A549 (cell line): ENCODE measurements around the gene LRP4. TPM values are rescaled to one million over a fixed set of nuclear protein-coding genes. Genes with fewer than 3 reads are reported as not detected.

Experiments
- ATAC-seq, 2 experiments: fragments of 200-7000 bp in 1 of 2; fragments of >200 bp in 1 of 2; cut with Nextera tagmentation in 1 of 2; cut with Tn5 transposase in 1 of 2; 3 replicates each; pipeline versions ENCODE4 v1.8.0 to v1.9.1; 2018 to 2020; ENCODE audit warnings: mild to moderate bottlenecking in 1 of 2, moderate library complexity in 1 of 2
- CTCF ChIA-PET: fragments of 300-600 bp; sonication (Branson Sonifier 250); formaldehyde crosslinking; extraction: SDS; loops from one replicate; lab custom pipeline; 2021; ENCODE audit warnings: antibody characterized with exemption, inconsistent platforms; lab: Yijun Ruan, JAX
- POLR2A ChIA-PET: fragments of 350-600 bp; formaldehyde crosslinking; extraction: SDS; loops from one replicate; lab custom pipeline; 2021; ENCODE audit warnings: antibody characterized with exemption, inconsistent platforms; lab: Yijun Ruan, JAX
- DNase-seq, 2 experiments: peaks; one replicate each; pipeline versions ENCODE4 v3.0.0 to v3.0.0-alpha.2; 2011 to 2016; ENCODE audit warnings: low read depth in 1 of 2, low spot score in 1 of 2
- FAIRE-seq: peaks from 2 replicates; lab custom pipeline; 2011; peaks lifted over from hg19 to GRCh38; lab: Jason Lieb, UNC
- H3K27ac ChIP-seq, 2 experiments: fragments of >200 bp; sonication (Bioruptor Twin); formaldehyde crosslinking; 3 replicates each; pipeline ENCODE4 v1.5.1; 2016 to 2017
- H3K4me1 ChIP-seq: fragments of >200 bp; sonication (Bioruptor Twin); formaldehyde crosslinking; 3 replicates; pipeline ENCODE4 v1.6.1; 2016
- H3K4me2 ChIP-seq: fragments of >200 bp; sonication (Bioruptor Twin); formaldehyde crosslinking; 3 replicates; pipeline ENCODE4 v1.6.1; 2016
- H3K4me3 ChIP-seq: fragments of >200 bp; sonication (Bioruptor Twin); formaldehyde crosslinking; 3 replicates; pipeline ENCODE4 v1.5.1; 2016
- H3K9me3 ChIP-seq: fragments of >200 bp; sonication (Bioruptor Twin); formaldehyde crosslinking; 3 replicates; pipeline ENCODE4 v1.6.1; 2016
- CBX8 ChIP-seq: fragments of 200-600 bp; sonication (generic); IDR thresholded peaks from 2 replicates; pipeline ENCODE4 v1.6.1; 2016
- EP300 ChIP-seq, 2 experiments: fragments of >200 bp; sonication (Bioruptor Twin); formaldehyde crosslinking; IDR thresholded peaks; 2 replicates in 1 of 2; 3 replicates in 1 of 2; pipeline ENCODE4 v1.6.1; 2016 to 2017
- FOSB ChIP-seq: fragments of 250-450 bp; sonication (Bioruptor Pico); IDR thresholded peaks from 2 replicates; pipeline ENCODE4 v1.5.0; 2020; ENCODE audit warnings: mild to moderate bottlenecking, moderate library complexity
- GATA3 ChIP-seq: IDR thresholded peaks from 2 replicates; pipeline ENCODE4 v1.6.1; 2012; ENCODE audit warnings: borderline replicate concordance
- HOXB13 ChIP-seq: fragments of 250-450 bp; sonication (Bioruptor Pico); IDR thresholded peaks from 2 replicates; pipeline ENCODE4 v1.5.0; 2020; ENCODE audit warnings: low read depth, mild to moderate bottlenecking, moderate library complexity
- KDM1A ChIP-seq: fragments of 200-600 bp; sonication (generic); IDR thresholded peaks from 2 replicates; pipeline ENCODE4 v1.6.1; 2016; ENCODE audit warnings: low read depth, mild to moderate bottlenecking
- KDM5A ChIP-seq: fragments of 200-600 bp; sonication (generic); IDR thresholded peaks from 2 replicates; pipeline ENCODE4 v1.6.1; 2016; ENCODE audit warnings: antibody characterized with exemption, mild to moderate bottlenecking
- MAFK ChIP-seq: fragments of 450-650 bp; IDR thresholded peaks from 2 replicates; pipeline ENCODE4 v1.6.1; 2014; ENCODE audit not compliant: partially characterized antibody
- NPAS2 ChIP-seq: fragments of 250-450 bp; sonication (Bioruptor Pico); IDR thresholded peaks from 2 replicates; pipeline ENCODE4 v1.8.0; 2022; ENCODE audit warnings: mild to moderate bottlenecking, moderate library complexity, borderline replicate concordance
- PHF8 ChIP-seq: fragments of 200-600 bp; sonication (generic); IDR thresholded peaks from 2 replicates; pipeline ENCODE4 v1.6.1; 2016; ENCODE audit warnings: low read depth, mild to moderate bottlenecking, antibody characterized with exemption, moderate library complexity, borderline replicate concordance
- POLR2AphosphoS2 ChIP-seq: conservative IDR thresholded peaks from 2 replicates; pipeline ENCODE4 v1.6.1; 2012; ENCODE audit warnings: low read length, improper control_type of control experiment, inconsistent platforms
- RARB ChIP-seq: fragments of 250-450 bp; sonication (Bioruptor Pico); IDR thresholded peaks from 2 replicates; pipeline ENCODE4 v1.8.0; 2021; ENCODE audit warnings: mild to moderate bottlenecking, moderate library complexity
- RCOR1 ChIP-seq: fragments of 150-350 bp; IDR thresholded peaks from 2 replicates; pipeline ENCODE4 v1.6.1; 2014; ENCODE audit warnings: antibody characterized with exemption, low read length, low read depth
- RFX5 ChIP-seq: fragments of 450-650 bp; IDR thresholded peaks from 2 replicates; pipeline ENCODE4 v1.7.1; 2014; ENCODE audit warnings: antibody characterized with exemption, mild to moderate bottlenecking, moderate library complexity
- SMC3 ChIP-seq: fragments of >200 bp; sonication (Bioruptor Twin); formaldehyde crosslinking; IDR thresholded peaks from 3 replicates; pipeline ENCODE4 v1.6.1; 2018; ENCODE audit warnings: inconsistent platforms
- TFCP2L1 ChIP-seq: fragments of 250-450 bp; sonication (Bioruptor Pico); IDR thresholded peaks from 2 replicates; pipeline ENCODE4 v1.5.0; 2021; ENCODE audit warnings: mild to moderate bottlenecking
- ZC3H11A ChIP-seq: fragments of 450-650 bp; IDR thresholded peaks from 2 replicates; pipeline ENCODE4 v1.6.1; 2014; ENCODE audit warnings: antibody characterized with exemption, mild to moderate bottlenecking
- ZFP36 ChIP-seq: fragments of 450-650 bp; IDR thresholded peaks from 2 replicates; pipeline ENCODE4 v1.6.1; 2014; ENCODE audit warnings: borderline replicate concordance; ENCODE audit not compliant: partially characterized antibody
- ZNF302 ChIP-seq: fragments of 250-450 bp; sonication (Bioruptor Pico); IDR thresholded peaks from 2 replicates; pipeline ENCODE4 v1.9.0; 2021; ENCODE audit warnings: inconsistent platforms, mild to moderate bottlenecking, moderate library complexity
- whole genome bisulfite sequencing: methylation state at CpG from one replicate; pipeline ENCODE4 v1.1.6; 2017; ENCODE audit errors: missing lambda C conversion rate; 5-methylcytosine and 5-hydroxymethylcytosine counted together
- polyA plus RNA-seq, 4 experiments: library from polyadenylated mRNA; depleted of rRNA in 3 of 4; stranded (reverse); fragments of >200 nt; fragmentation: RNase III in 1 of 4; extraction: RNeasy Plus Mini Kit Qiagen cat#74134 plus additional on column Dnase treatment in 1 of 4; gene quantifications; 2 replicates in 3 of 4; 3 replicates in 1 of 4; pipeline ENCODE4 v1.2.3, GENCODE V29; 2011 to 2017
- TF ChIP-seq, protein P1 (sequence below): IDR thresholded peaks from 2 replicates; pipeline ENCODE4 v1.6.1; 2012; ENCODE audit warnings: low read depth, borderline replicate concordance
- TF ChIP-seq, protein P2 (sequence below): fragments of 450-650 bp; IDR thresholded peaks from 2 replicates; pipeline ENCODE4 v1.6.1; 2014; ENCODE audit warnings: antibody characterized with exemption
- TF ChIP-seq, protein P3 (sequence below): fragments of 200-600 bp; sonication (generic); IDR thresholded peaks from 2 replicates; pipeline ENCODE4 v1.6.1; 2016; ENCODE audit warnings: antibody characterized with exemption, mild to moderate bottlenecking, moderate library complexity
- TF ChIP-seq, protein P4 (sequence below): fragments of 250-450 bp; sonication (Bioruptor Pico); IDR thresholded peaks from 2 replicates; pipeline ENCODE4 v1.5.0; 2021; ENCODE audit warnings: mild to moderate bottlenecking, moderate library complexity, borderline replicate concordance
- TF ChIP-seq, protein P5 (sequence below): fragments of >200 bp; sonication (Bioruptor Twin); formaldehyde crosslinking; IDR thresholded peaks from 3 replicates; pipeline ENCODE4 v1.5.1; 2016
- TF ChIP-seq, protein P6 (sequence below): IDR thresholded peaks from 2 replicates; pipeline ENCODE4 v1.6.1; 2012

The LRP4 gene
- polyA plus RNA-seq, 2 of the 4 experiments (the other 2 are of a cell fraction), result 4.0 to 6.4 TPM

DNA sequence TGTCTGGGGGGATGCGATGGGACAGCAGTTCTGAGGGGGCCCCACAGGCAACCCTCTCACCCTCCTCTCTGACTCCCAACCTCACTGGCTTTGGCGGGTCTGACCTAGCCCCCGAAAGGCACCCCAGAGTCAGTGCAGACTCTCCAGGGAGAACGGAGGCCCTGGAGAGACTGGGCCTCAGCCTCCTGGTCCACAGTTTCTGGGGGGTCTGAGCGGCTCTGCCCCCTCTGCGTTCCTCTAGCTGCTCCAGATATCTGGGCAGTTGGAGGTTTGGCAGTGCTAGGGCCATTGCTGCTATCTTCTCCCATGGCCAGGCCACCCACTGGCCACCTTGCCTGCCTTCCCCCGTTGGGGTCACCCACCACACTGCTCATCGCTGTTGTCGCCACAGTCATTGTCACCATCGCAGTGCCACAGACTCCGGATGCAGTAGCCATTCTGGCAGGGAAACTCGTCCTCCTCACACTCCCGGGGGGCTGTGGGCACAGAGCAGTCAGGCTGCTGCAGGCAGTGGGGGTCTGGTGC lies 18.8 kb downstream of the LRP4 start:
- no peaks in the 10 kb centered on the region for H3K4me1 ChIP-seq
- ATAC-seq (no peak), DNase-seq (no peak), FAIRE-seq (no peak)
- no peak overlapping the region for H3K4me3 ChIP-seq
- POLR2A ChIA-PET, result no interaction called here
- no peak overlapping the region for H3K4me2 ChIP-seq
- TF ChIP-seq HOXB13 (CRISPR knock-in tag) (no peak), RFX5 (no peak), ZFP36 (no peak), CBX8 (no peak), EP300 (IDR thresholded peaks at IDR 0.05) (no peak), ZC3H11A (no peak), TFCP2L1 (CRISPR knock-in tag) (no peak), KDM1A (no peak)
- TF ChIP-seq, protein P1, sequence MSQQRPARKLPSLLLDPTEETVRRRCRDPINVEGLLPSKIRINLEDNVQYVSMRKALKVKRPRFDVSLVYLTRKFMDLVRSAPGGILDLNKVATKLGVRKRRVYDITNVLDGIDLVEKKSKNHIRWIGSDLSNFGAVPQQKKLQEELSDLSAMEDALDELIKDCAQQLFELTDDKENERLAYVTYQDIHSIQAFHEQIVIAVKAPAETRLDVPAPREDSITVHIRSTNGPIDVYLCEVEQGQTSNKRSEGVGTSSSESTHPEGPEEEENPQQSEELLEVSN, result no peak
- TF ChIP-seq, protein P2, sequence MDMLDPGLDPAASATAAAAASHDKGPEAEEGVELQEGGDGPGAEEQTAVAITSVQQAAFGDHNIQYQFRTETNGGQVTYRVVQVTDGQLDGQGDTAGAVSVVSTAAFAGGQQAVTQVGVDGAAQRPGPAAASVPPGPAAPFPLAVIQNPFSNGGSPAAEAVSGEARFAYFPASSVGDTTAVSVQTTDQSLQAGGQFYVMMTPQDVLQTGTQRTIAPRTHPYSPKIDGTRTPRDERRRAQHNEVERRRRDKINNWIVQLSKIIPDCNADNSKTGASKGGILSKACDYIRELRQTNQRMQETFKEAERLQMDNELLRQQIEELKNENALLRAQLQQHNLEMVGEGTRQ, result no peak
- CTCF ChIA-PET, result interaction anchor here (1.0 to 2.6 kb wide), 3 partner anchors 17 to 261 kb away, joined by 3 to 12 read pairs (median 8); no protein-coding TSS in a partner anchor
- 87% methylated on average over 8 of the region's 13 CpGs for whole genome bisulfite sequencing
- no peaks in the 10 kb centered on the region for H3K9me3 ChIP-seq
- no peak overlapping the region for H3K27ac ChIP-seq

DNA sequence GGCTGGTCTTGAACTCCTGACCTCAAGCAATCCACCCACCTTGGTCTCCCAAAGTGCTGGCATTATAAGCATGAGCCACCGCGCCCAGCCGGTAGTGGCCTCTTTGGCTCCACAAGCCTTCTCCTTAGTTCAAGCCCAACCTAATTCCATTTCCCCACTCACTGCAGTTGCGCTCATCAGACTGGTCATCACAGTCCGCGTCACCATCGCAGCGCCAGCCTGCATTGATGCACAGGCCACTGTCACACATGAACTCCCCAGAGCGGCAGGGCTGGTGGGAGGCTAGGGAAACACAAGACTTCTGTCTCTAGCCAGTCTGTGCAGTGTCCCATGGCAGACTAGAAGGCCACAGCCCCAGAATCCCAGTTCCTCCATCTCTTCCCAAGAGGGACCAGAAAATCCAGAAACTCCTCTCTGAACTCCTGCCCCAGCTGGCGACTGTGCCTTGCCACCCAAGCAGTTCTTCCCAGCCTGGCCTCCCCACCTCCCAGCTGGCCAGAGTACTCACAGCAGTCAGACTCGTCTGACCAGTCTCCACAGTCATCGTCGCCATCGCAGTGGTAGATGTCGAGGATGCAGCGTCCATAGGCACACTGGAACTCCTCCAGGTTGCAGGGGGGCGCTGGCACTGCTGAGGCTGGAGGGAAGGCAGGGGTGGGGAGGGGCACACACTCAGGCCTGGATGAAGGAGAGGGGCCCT lies 19.8 kb downstream of the LRP4 start:
- FAIRE-seq (no peak), DNase-seq (no peak), ATAC-seq (no peak)
- Histone ChIP-seq H3K27ac (no peak overlapping the region), H3K4me1 (no peaks in the 10 kb centered on the region), H3K4me2 (no peak overlapping the region), H3K9me3 (no peaks in the 10 kb centered on the region), H3K4me3 (no peak overlapping the region)
- no peak for TF ChIP-seq EP300 (IDR thresholded peaks at IDR 0.05)
- TF ChIP-seq, protein P3, sequence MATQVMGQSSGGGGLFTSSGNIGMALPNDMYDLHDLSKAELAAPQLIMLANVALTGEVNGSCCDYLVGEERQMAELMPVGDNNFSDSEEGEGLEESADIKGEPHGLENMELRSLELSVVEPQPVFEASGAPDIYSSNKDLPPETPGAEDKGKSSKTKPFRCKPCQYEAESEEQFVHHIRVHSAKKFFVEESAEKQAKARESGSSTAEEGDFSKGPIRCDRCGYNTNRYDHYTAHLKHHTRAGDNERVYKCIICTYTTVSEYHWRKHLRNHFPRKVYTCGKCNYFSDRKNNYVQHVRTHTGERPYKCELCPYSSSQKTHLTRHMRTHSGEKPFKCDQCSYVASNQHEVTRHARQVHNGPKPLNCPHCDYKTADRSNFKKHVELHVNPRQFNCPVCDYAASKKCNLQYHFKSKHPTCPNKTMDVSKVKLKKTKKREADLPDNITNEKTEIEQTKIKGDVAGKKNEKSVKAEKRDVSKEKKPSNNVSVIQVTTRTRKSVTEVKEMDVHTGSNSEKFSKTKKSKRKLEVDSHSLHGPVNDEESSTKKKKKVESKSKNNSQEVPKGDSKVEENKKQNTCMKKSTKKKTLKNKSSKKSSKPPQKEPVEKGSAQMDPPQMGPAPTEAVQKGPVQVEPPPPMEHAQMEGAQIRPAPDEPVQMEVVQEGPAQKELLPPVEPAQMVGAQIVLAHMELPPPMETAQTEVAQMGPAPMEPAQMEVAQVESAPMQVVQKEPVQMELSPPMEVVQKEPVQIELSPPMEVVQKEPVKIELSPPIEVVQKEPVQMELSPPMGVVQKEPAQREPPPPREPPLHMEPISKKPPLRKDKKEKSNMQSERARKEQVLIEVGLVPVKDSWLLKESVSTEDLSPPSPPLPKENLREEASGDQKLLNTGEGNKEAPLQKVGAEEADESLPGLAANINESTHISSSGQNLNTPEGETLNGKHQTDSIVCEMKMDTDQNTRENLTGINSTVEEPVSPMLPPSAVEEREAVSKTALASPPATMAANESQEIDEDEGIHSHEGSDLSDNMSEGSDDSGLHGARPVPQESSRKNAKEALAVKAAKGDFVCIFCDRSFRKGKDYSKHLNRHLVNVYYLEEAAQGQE, result no peak
- no peak for TF ChIP-seq POLR2AphosphoS2
- no peak for TF ChIP-seq ZNF302 (CRISPR knock-in tag)
- TF ChIP-seq, protein P4, sequence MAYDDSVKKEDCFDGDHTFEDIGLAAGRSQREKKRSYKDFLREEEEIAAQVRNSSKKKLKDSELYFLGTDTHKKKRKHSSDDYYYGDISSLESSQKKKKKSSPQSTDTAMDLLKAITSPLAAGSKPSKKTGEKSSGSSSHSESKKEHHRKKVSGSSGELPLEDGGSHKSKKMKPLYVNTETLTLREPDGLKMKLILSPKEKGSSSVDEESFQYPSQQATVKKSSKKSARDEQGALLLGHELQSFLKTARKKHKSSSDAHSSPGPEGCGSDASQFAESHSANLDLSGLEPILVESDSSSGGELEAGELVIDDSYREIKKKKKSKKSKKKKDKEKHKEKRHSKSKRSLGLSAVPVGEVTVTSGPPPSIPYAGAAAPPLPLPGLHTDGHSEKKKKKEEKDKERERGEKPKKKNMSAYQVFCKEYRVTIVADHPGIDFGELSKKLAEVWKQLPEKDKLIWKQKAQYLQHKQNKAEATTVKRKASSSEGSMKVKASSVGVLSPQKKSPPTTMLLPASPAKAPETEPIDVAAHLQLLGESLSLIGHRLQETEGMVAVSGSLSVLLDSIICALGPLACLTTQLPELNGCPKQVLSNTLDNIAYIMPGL (CRISPR knock-in tag), result no peak
- TF ChIP-seq GATA3, result no peak
- no peak for TF ChIP-seq RCOR1
- TF ChIP-seq RARB (CRISPR knock-in tag), result no peak
- no peak for TF ChIP-seq MAFK
- TF ChIP-seq KDM5A, result no peak
- no peak for TF ChIP-seq PHF8
- TF ChIP-seq, protein P5, sequence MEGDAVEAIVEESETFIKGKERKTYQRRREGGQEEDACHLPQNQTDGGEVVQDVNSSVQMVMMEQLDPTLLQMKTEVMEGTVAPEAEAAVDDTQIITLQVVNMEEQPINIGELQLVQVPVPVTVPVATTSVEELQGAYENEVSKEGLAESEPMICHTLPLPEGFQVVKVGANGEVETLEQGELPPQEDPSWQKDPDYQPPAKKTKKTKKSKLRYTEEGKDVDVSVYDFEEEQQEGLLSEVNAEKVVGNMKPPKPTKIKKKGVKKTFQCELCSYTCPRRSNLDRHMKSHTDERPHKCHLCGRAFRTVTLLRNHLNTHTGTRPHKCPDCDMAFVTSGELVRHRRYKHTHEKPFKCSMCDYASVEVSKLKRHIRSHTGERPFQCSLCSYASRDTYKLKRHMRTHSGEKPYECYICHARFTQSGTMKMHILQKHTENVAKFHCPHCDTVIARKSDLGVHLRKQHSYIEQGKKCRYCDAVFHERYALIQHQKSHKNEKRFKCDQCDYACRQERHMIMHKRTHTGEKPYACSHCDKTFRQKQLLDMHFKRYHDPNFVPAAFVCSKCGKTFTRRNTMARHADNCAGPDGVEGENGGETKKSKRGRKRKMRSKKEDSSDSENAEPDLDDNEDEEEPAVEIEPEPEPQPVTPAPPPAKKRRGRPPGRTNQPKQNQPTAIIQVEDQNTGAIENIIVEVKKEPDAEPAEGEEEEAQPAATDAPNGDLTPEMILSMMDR, result no peak
- TF ChIP-seq NPAS2, result no peak
- no peak for TF ChIP-seq SMC3
- TF ChIP-seq, protein P6, sequence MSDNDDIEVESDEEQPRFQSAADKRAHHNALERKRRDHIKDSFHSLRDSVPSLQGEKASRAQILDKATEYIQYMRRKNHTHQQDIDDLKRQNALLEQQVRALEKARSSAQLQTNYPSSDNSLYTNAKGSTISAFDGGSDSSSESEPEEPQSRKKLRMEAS, result no peak
- TF ChIP-seq FOSB (CRISPR knock-in tag), result no peak
- POLR2A ChIA-PET, result no interaction called here
- 93% methylated on average over 17 of the region's 17 CpGs for WGBS
- CTCF ChIA-PET, result interaction anchor here (1.0 to 2.6 kb wide), 3 partner anchors 18 to 262 kb away, joined by 3 to 12 read pairs (median 8); no protein-coding TSS in a partner anchor
